K562 (cell line): ENCODE results near the gene MLLT1. TPM values are rescaled to one million over a fixed set of nuclear protein-coding genes. Genes with fewer than 3 reads are reported as not detected.

ENCODE experiments used
- ATAC-seq: fragments of 200-7000 bp; cut with Tn5 transposase; 3 replicates; pipeline ENCODE4 v1.9.1; 2020; ENCODE audit warnings: moderate library complexity
- BruUV-seq: library from RNA; stranded (reverse); fragments of 400-500 nt; replicated peaks from 2 replicates; lab custom pipeline; 2021; lab: Mats Ljungman, UMichigan
- CTCF ChIA-PET: fragments of 300-600 bp; formaldehyde crosslinking; extraction: SDS; loops from one replicate; lab custom pipeline; 2021; ENCODE audit warnings: low intra/inter-chr PET ratio; lab: Yijun Ruan, JAX
- POLR2A ChIA-PET: fragments of 300-600, 350-650 bp; sonication (Branson Sonifier 250); formaldehyde crosslinking; extraction: SDS; loops from one replicate; lab custom pipeline; 2021; ENCODE audit warnings: antibody characterized with exemption, inconsistent platforms; lab: Yijun Ruan, JAX
- DNase-seq, 4 experiments: peaks; one replicate each; pipeline versions ENCODE4 v3.0.0 to v3.0.0-alpha.2; 2011 to 2018; ENCODE audit warnings: low spot score in 3 of 4, mixed read lengths in 3 of 4; ENCODE audit errors: extremely low read depth in 1 of 4
- FAIRE-seq: peaks from 2 replicates; lab custom pipeline; 2011; peaks lifted over from hg19 to GRCh38; lab: Jason Lieb, UNC
- H2AFZ ChIP-seq: 2 replicates; pipeline ENCODE4 v1.6.0; 2011; ENCODE audit warnings: low read depth, low read length, control low read depth, inconsistent platforms
- H3K27ac ChIP-seq: fragments of 200-600 bp; 3 replicates; pipeline ENCODE4 v1.8.0; 2011; ENCODE audit warnings: low read depth, mild to moderate bottlenecking, control low read depth, inconsistent platforms, low read length, moderate library complexity, mixed read lengths; ENCODE audit errors: extremely low read depth
- H3K27me3 ChIP-seq, 2 experiments: fragments of 300-600 bp in 1 of 2; 2 replicates in 1 of 2; 3 replicates in 1 of 2; pipeline versions ENCODE4 v1.6.0 to v1.8.0; 2011; ENCODE audit warnings: inconsistent platforms in 2 of 2, low read length in 2 of 2, mild to moderate bottlenecking in 1 of 2, mixed read lengths in 1 of 2, moderate library complexity in 1 of 2; ENCODE audit not compliant: control insufficient read depth in 2 of 2, insufficient read depth in 2 of 2
- H3K36me3 ChIP-seq: fragments of 300-600 bp; 3 replicates; pipeline ENCODE4 v1.8.0; 2011; ENCODE audit warnings: mild to moderate bottlenecking, low read length, inconsistent platforms; ENCODE audit not compliant: control insufficient read depth, insufficient read depth
- H3K4me1 ChIP-seq, 2 experiments: fragments of 200-600 bp in 1 of 2; replicated peaks in 1 of 2; 2 replicates in 1 of 2; 3 replicates in 1 of 2; pipeline versions ENCODE4 v1.5.1 to v1.8.0; 2011; ENCODE audit warnings: inconsistent platforms in 2 of 2, low read length in 2 of 2, mild to moderate bottlenecking in 1 of 2, mixed read lengths in 1 of 2, moderate library complexity in 1 of 2; ENCODE audit not compliant: control insufficient read depth in 2 of 2, insufficient read depth in 2 of 2
- H3K4me2 ChIP-seq: 2 replicates; pipeline ENCODE4 v1.6.1; 2011; ENCODE audit warnings: low read length, control low read depth, inconsistent platforms, mixed read lengths; ENCODE audit not compliant: insufficient read depth
- H3K4me3 ChIP-seq: fragments of 200-600 bp; sonication (generic), shearing (Covaris generic); 2 replicates; pipeline ENCODE4 v1.5.1; 2016; ENCODE audit warnings: control low read depth, inconsistent platforms
- H3K79me2 ChIP-seq: fragments of 200-600 bp; 3 replicates; pipeline ENCODE4 v1.8.0; 2011; ENCODE audit warnings: low read length, inconsistent platforms; ENCODE audit not compliant: control insufficient read depth, insufficient read depth
- H3K9ac ChIP-seq, 2 experiments: 2 replicates each; pipeline versions ENCODE4 v1.6.0 to v1.6.1; 2011; ENCODE audit warnings: low read depth in 2 of 2, low read length in 2 of 2, control low read depth in 1 of 2, inconsistent platforms in 1 of 2, mild to moderate bottlenecking in 1 of 2, mixed read lengths in 1 of 2; ENCODE audit not compliant: insufficient read depth in 1 of 2
- H3K9me1 ChIP-seq: one replicate; pipeline ENCODE4 v1.6.0; 2011; ENCODE audit warnings: inconsistent platforms, mild to moderate bottlenecking, low read length, moderate library complexity; ENCODE audit not compliant: control insufficient read depth, insufficient read depth
- H3K9me3 ChIP-seq: replicated peaks from 2 replicates; pipeline ENCODE4 v1.5.1; 2011; ENCODE audit warnings: low read depth, low read length, inconsistent platforms; ENCODE audit not compliant: control insufficient read depth, insufficient read depth
- H4K20me1 ChIP-seq: replicated peaks from 2 replicates; pipeline ENCODE4 v1.6.1; 2011; ENCODE audit warnings: low read length, inconsistent platforms, mixed read lengths; ENCODE audit not compliant: control insufficient read depth, insufficient read depth
- CSDE1 ChIP-seq, 2 experiments: fragments of 450-650 bp; IDR thresholded peaks; 2 replicates each; pipeline ENCODE4 v1.6.1; 2016; ENCODE audit warnings: mild to moderate bottlenecking in 1 of 2
- FOXM1 ChIP-seq, 2 experiments: fragments of 450-650 bp in 1 of 2; sonication (generic) in 1 of 2; formaldehyde crosslinking in 1 of 2; IDR thresholded peaks; 2 replicates each; pipeline versions ENCODE4 v1.6.1 to v1.9.0; 2017 to 2022; ENCODE audit warnings: low read depth in 2 of 2, mild to moderate bottlenecking in 2 of 2, missing genetic modification reagents in 1 of 2, moderate library complexity in 1 of 2
- HDAC2 ChIP-seq: fragments of 450-650 bp; IDR thresholded peaks from 2 replicates; pipeline ENCODE4 v1.6.1; 2016; ENCODE audit warnings: mild to moderate bottlenecking
- HDAC8 ChIP-seq: fragments of 450-650 bp; IDR thresholded peaks from 2 replicates; pipeline ENCODE4 v1.6.1; 2016; ENCODE audit warnings: mild to moderate bottlenecking, missing genetic modification characterization, moderate library complexity, missing compliant biosample characterization
- IRF9 ChIP-seq: fragments of 450-650 bp; IDR thresholded peaks from 2 replicates; pipeline ENCODE4 v1.6.1; 2016; ENCODE audit warnings: missing biosample characterization, missing genetic modification characterization
- JUND ChIP-seq, 2 experiments: IDR thresholded peaks; 2 replicates in 1 of 2; 3 replicates in 1 of 2; pipeline ENCODE4 v1.6.1; 2011; ENCODE audit warnings: borderline replicate concordance in 2 of 2, low read depth in 2 of 2, low read length in 2 of 2, improper control_type of control experiment in 1 of 2, missing biosample characterization in 1 of 2, missing genetic modification characterization in 1 of 2, missing genetic modification reagents in 1 of 2
- MNT ChIP-seq, 2 experiments: fragments of 450-650 bp; conservative IDR thresholded peaks; 2 replicates each; pipeline ENCODE4 v1.6.1; 2017; ENCODE audit warnings: mild to moderate bottlenecking in 2 of 2, moderate library complexity in 2 of 2
- NR0B1 ChIP-seq: fragments of 450-650 bp; IDR thresholded peaks from one replicate; pipeline ENCODE4 v1.6.1; 2018; ENCODE audit warnings: mild to moderate bottlenecking, moderate library complexity; ENCODE audit not compliant: partially characterized antibody
- SFPQ ChIP-seq: fragments of 200-400 bp; formaldehyde crosslinking; IDR thresholded peaks from 2 replicates; pipeline ENCODE4 v1.6.1; 2017; ENCODE audit warnings: mild to moderate bottlenecking, low read depth, low read length, moderate library complexity
- SMAD1 ChIP-seq: fragments of 150-350 bp; IDR thresholded peaks from 2 replicates; pipeline ENCODE4 v1.6.1; 2014; ENCODE audit warnings: low read length, low read depth; ENCODE audit not compliant: partially characterized antibody
- SUPT5H ChIP-seq: fragments of 450-650 bp; IDR thresholded peaks from 2 replicates; pipeline ENCODE4 v1.6.1; 2016
- TSHZ1 ChIP-seq: fragments of 250-450 bp; sonication (Bioruptor Pico); IDR thresholded peaks from 2 replicates; pipeline ENCODE4 v1.4.0; 2020; ENCODE audit warnings: mild to moderate bottlenecking, moderate library complexity
- WGBS: fragments of 100-300 bp; shearing (Covaris generic); methylation state at CpG from one replicate; pipeline ENCODE4 v1.1.6; 2016; ENCODE audit warnings: low coverage, mixed read lengths; ENCODE audit not compliant: insufficient coverage; ENCODE audit errors: missing lambda C conversion rate; 5-methylcytosine and 5-hydroxymethylcytosine counted together
- in situ Hi-C: fragments of 300-500 bp; cut with MboI; formaldehyde crosslinking; loops from 4 replicates; pipeline ENCODE4 v1.15.0; 2018; ENCODE audit warnings: inconsistent platforms, mixed read lengths
- intact Hi-C: fragments of 100-400 bp; cut with micrococcal nuclease; formaldehyde crosslinking; loops from 2 replicates; pipeline ENCODE4 v1.14.2; 2022
- polyA plus RNA-seq, 8 experiments: library from polyadenylated mRNA; depleted of rRNA in 4 of 8; stranded (reverse) in 5 of 8; unstranded in 3 of 8; fragments of >200 nt; fragmentation: Nextera tagmentation in 2 of 8; fragmentation: Illumina TruSeq in 1 of 8; extraction: Ambion mirVana in 2 of 8; extraction: Trizol in 1 of 8; gene quantifications; 2 replicates each; pipeline versions ENCODE4 v1.2.1 to v1.2.3, GENCODE V29; 2011 to 2014; ENCODE audit warnings: inconsistent platforms in 1 of 8, missing spikeins in 1 of 8
- total RNA-seq, 7 experiments: library from RNA; depleted of rRNA in 6 of 7; stranded (reverse); fragments of >200 nt in 6 of 7; fragmentation: Illumina TruSeq in 2 of 7; extraction: Trizol in 2 of 7; gene quantifications; 2 replicates each; pipeline versions ENCODE4 v1.2.1 to v1.2.3, GENCODE V29; 2011 to 2021; ENCODE audit warnings: low replicate concordance in 1 of 7

MLLT1 gene
- total and polyA plus RNA-seq, 9 of the 15 experiments (the other 6 are each of a cell fraction or from before 2014, with no cell fraction given): 0.23 to 63.5 (median 15.4) TPM

GRCh38 chr19:6248844-6249243 is 30.9 kb downstream of the MLLT1 start:
- no peak for DNase-seq
- H3K27me3 ChIP-seq: no peaks in the 10 kb centered on the region
- H3K27ac ChIP-seq: no peak overlapping the region
- peaks cover 88% of the 10 kb centered on the region for H3K79me2 ChIP-seq
- in situ Hi-C loops: no loop called here
- ChIA-PET CTCF (no interaction called here), POLR2A (no interaction called here)
- peaks cover 3% of the 10 kb centered on the region for H3K9me1 ChIP-seq
- BruUV-seq: no TSS peak
- no peak overlapping the region for H3K9ac ChIP-seq
- no peak for FAIRE-seq
- H4K20me1 ChIP-seq: no peaks in the 10 kb centered on the region; the same call in 1 of the 2 replicates
- peaks cover 25% of the 10 kb centered on the region; the same call in 2 of the 3 replicates for H3K36me3 ChIP-seq
- WGBS: 92% methylated on average over 6 of the region's 6 CpGs
- no peak overlapping the region for H3K4me2 ChIP-seq
- ATAC-seq: no peak
- no peak overlapping the region for H3K4me3 ChIP-seq
- intact Hi-C loops: no loop called here
- H3K9me3 ChIP-seq: no peaks in the 10 kb centered on the region
- H3K4me1 ChIP-seq: peaks cover 3 to 9% of the 10 kb centered on the region in 2 experiments; a peak in 3 of 5 replicates
- H2AFZ ChIP-seq: no peak overlapping the region
- TF ChIP-seq IRF9: no peak
- TF ChIP-seq JUND (IDR thresholded peaks at IDR 0.05; ENCODE audit: borderline replicate concordance, low read depth, low read length): no peak
- TF ChIP-seq JUND (tag; IDR thresholded peaks at IDR 0.05; ENCODE audit: borderline replicate concordance, low read depth, low read length): no peak
- TF ChIP-seq MNT (conservative IDR thresholded peaks at IDR 0.05): no peak
- no peak for TF ChIP-seq FOXM1 (IDR thresholded peaks at IDR 0.05; ENCODE audit: low read depth)
- no peak for TF ChIP-seq FOXM1 (CRISPR knock-in tag; IDR thresholded peaks at IDR 0.05; ENCODE audit: low read depth)
- no peak for TF ChIP-seq SUPT5H
- TF ChIP-seq HDAC2: no peak
- TF ChIP-seq SFPQ: no peak
- TF ChIP-seq SMAD1: no peak
- TF ChIP-seq HDAC8: no peak
- no peak for TF ChIP-seq TSHZ1 (CRISPR knock-in tag)
- no peak for TF ChIP-seq CSDE1 (IDR thresholded peaks at IDR 0.05)
- no peak for TF ChIP-seq NR0B1
